ENCODE measurements around the gene MYL9. TPM values are rescaled to one million over a fixed set of nuclear protein-coding genes. Genes with fewer than 3 reads are reported as not detected.
"Not testable (repeated sequence)": the region's sequence is repeated elsewhere in the genome, so short reads cannot be mapped to it uniquely, and the experiment has no call there.

Gene MYL9
- total RNA-seq, 4 donors from 2014 or later, result 34.2 to 99.0 (median 58.2) TPM

GRCh38 chr20:36555248-36555647 is 13.9 kb downstream of the MYL9 start:
- Histone ChIP-seq H3K4me1 (peaks cover 0 to 4% (median 0%) of the 10 kb centered on the region in 4 donors), H3K27ac (no peak overlapping the region), H3K27me3 (no peaks in the 10 kb centered on the region), H3K4me3 (no peak overlapping the region), H3K9me3 (no peaks in the 10 kb centered on the region), H3K36me3 (no peaks in the 10 kb centered on the region)
- no peak for DNase-seq
- TF ChIP-seq CTCF (IDR thresholded peaks at IDR 0.05), result no peak
- TF ChIP-seq POLR2A (IDR thresholded peaks at IDR 0.05), result no peak

- no peaks in the 10 kb centered on the region for H3K36me3 ChIP-seq
- H3K4me1 ChIP-seq, result no peaks in the 10 kb centered on the region
- DNase-seq, result no peak
- no peak overlapping the region for H3K27ac ChIP-seq
- H3K27me3 ChIP-seq, result no peaks in the 10 kb centered on the region
- H3K4me3 ChIP-seq, result no peak overlapping the region
- TF ChIP-seq POLR2A (IDR thresholded peaks at IDR 0.05) (no peak), CTCF (IDR thresholded peaks at IDR 0.05) (no peak)
- H3K9me3 ChIP-seq, result no peaks in the 10 kb centered on the region
Measured at GRCh38 chr20:36562724-36563123, 21.4 kb downstream of the MYL9 start.

GRCh38 chr20:36563374-36563773 is 22.1 kb downstream of the MYL9 start:
- no peak for DNase-seq
- H3K4me3 ChIP-seq, result no peak overlapping the region
- TF ChIP-seq CTCF (IDR thresholded peaks at IDR 0.05), result no peak
- no peak for TF ChIP-seq POLR2A (IDR thresholded peaks at IDR 0.05)
- H3K27ac ChIP-seq, result no peak overlapping the region
- no peaks in the 10 kb centered on the region for H3K9me3 ChIP-seq
- no peaks in the 10 kb centered on the region for H3K36me3 ChIP-seq
- no peaks in the 10 kb centered on the region for H3K27me3 ChIP-seq
- no peaks in the 10 kb centered on the region for H3K4me1 ChIP-seq

- not testable (repeated sequence) for H3K9me3 ChIP-seq, H3K27ac ChIP-seq, H3K4me3 ChIP-seq, DNase-seq, H3K4me1 ChIP-seq, H3K27me3 ChIP-seq, H3K36me3 ChIP-seq
Measured at GRCh38 chr20:36564078-36564725, 22.9 kb downstream of the MYL9 start.

GRCh38 chr20:36564726-36565121 is 23.4 kb downstream of the MYL9 start:
- not testable (repeated sequence) for DNase-seq, H3K4me3 ChIP-seq, H3K27ac ChIP-seq, H3K4me1 ChIP-seq, H3K9me3 ChIP-seq, H3K36me3 ChIP-seq, H3K27me3 ChIP-seq

- TF ChIP-seq POLR2A (IDR thresholded peaks at IDR 0.05), result no peak
- no peak for TF ChIP-seq CTCF (IDR thresholded peaks at IDR 0.05)
- H3K36me3 ChIP-seq, result no peaks in the 10 kb centered on the region
- no peak for DNase-seq
Measured at GRCh38 chr20:36565520-36565919, 24.2 kb downstream of the MYL9 start.

More at GRCh38 chr20:36565520-36565919, 24.2 kb downstream of the MYL9 start:
- Histone ChIP-seq H3K4me3 (no peak overlapping the region), H3K9me3 (no peaks in the 10 kb centered on the region), H3K27ac (no peak overlapping the region), H3K4me1 (no peaks in the 10 kb centered on the region), H3K27me3 (no peaks in the 10 kb centered on the region)

Data from Peyer's patch (tissue), 4 donors.